H54 (cell line): ENCODE data around the gene COA6.

Experiments used
- DNase-seq: peaks from one replicate; pipeline ENCODE4 v3.0.0; 2011; ENCODE audit warnings: low spot score, mixed read lengths; ENCODE audit not compliant: insufficient read length
- FAIRE-seq: peaks from 3 replicates; lab custom pipeline; 2011; peaks lifted over from hg19 to GRCh38; lab: Jason Lieb, UNC
- POLR2A ChIP-seq: IDR thresholded peaks from 2 replicates; pipeline ENCODE4 v1.6.1; 2011; ENCODE audit warnings: low read depth, mild to moderate bottlenecking, low read length

COA6 gene

DNA sequence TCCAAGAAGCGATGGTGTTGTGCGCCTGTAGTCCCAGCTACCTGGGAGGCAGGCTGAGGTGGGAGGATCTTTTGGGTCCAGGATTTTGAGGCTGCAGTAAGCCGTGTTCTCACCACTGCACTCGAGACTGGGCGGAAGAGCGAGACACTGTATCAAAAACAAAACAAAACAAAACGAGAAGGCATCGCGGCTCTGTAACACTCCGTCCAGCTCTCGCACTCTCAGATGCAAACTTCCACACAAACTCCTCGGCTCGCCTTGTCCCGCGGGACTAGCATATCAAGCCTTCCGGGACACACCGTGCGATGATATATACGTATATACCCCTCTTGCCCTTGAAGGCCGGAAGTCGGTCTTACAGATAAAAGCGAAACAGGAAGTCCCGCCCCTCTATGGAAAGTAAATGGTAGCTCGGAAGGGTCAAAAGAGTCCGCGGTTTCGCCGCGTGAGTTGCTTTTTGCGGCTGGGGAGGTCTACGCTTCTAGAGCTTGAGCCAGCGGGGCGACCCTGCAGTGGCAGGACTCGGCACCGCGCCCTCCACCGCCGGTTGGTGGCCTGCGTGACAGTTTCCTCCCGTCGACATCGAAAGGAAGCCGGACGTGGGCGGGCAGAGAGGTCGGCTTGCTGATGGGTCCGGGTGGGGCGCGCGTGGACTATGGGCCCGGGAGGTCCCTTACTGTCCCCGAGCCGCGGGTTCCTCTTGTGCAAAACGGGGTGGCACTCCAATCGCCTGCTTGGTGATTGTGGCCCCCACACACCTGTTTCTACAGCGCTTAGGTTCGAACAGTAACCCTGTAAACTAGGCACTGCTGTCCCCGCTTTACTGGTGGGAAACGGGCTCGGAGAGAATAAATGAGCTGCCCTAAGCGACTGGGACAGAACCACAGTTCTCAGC lies at the start of gene COA6:
TSS of gene COA6 (plus strand) at position 393 of the 895 bp plus-strand sequence. CDS start at position 404, 11 bp downstream.
- peak; percentile 76 for DNase-seq
- peak; percentile 62 for FAIRE-seq
- peak; percentile 87 for TF ChIP-seq POLR2A

GRCh38 chr1:234324821-234325220 lies 48.4 kb upstream of the COA6 start:
- FAIRE-seq (no peak), DNase-seq (no peak)
- no peak for TF ChIP-seq POLR2A

DNA sequence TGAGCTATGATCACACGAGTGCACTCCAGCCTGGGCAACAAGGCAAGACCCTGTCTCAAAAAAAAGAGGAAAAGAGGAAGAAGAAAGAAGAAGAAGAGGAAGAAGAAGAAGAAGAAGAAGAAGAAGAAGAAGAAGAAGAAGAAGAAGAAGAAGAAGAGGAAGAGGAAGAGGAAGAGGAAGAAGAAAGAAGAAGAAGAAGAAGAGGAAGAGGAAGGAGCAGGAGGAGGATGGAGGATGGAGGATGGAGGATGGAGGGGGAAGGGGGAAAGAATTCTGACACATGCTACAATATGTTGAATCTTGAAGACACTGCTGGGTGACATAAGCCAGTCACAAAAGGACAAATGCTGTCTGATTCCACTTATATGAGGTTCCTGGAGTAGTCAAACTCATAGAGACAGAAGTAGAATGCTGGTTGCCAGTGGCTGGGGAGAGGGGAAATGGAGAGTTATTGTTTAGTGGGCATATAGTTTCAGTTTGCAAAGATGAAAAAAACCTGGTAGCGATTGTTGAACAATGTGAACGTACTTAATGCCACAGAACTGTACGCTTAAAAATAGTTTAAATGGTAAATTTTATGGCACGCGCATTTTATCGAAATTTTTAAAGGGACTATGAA lies 47.3 kb upstream of the COA6 start:
- TF ChIP-seq POLR2A, result no peak
- DNase-seq (no peak), FAIRE-seq (no peak)

DNA sequence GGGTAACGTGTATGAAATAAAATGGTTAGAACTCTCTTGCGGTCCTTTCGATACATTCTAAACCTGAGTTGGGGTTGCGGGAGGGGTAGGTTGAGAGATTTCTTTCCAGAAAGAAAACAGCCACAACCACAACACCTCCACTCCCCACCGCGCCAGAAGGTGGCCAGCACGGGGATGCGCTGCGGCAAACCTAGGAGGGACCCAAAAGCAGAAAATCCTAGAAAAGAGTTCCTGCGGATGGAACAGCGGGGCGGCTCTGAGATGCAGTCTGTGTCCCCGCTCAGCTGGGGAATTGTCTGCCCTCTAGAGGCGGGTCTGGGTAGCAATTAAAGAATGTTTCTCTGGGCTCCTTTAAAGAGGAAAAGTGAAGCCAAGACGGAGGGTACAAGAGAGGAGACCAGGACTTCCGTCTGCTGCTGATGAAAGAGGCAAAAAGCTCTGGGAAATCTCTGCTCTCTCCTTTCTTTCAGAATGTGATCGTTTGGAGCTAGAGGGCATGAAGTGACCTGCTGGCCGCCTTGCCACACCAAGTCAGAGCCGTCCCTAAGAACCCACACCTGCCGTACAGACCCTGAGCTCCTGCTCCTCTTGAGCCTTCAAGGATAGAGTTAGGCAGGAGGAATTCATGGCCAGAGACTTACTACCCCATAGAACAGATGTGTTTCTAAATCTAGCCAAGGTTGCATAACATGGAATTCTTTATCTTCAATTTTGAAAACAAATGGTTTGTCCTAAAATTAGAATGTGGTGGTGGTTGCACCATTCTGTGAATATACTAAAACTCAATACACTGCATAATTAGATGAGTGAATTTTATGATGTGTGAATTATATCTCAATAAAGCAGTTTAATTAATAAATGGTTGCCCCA lies 46.5 kb upstream of the COA6 start:
- FAIRE-seq (no peak), DNase-seq (peak; percentile 61)
- no peak for TF ChIP-seq POLR2A

GRCh38 chr1:234327577-234328164 lies 45.6 kb upstream of the COA6 start:
- TF ChIP-seq POLR2A, result no peak
- DNase-seq (no peak), FAIRE-seq (no peak)

DNA sequence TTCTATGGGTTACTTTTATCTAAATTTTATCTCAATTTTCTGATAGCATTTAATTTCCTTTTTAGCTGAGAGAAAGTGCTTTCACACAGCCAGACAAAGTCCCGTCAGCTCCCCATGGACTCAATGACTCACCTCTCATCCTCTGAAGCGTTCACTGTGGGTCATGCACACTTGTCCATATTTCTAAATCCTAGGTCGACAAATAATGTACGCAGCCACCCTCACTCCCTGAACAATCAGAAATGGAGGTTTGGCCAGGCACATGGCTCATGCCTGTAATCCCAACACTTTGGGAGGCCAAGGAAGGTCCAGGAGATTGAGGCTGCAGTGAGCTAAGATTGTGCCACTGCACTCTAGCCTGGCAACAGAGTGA lies 42.4 kb upstream of the COA6 start:
- TF ChIP-seq POLR2A, result no peak
- DNase-seq (no peak), FAIRE-seq (no peak)

GRCh38 chr1:234331507-234331906 lies 41.7 kb upstream of the COA6 start:
- FAIRE-seq (no peak), DNase-seq (no peak)
- no peak for TF ChIP-seq POLR2A

- DNase-seq, result no peak
- FAIRE-seq, result no peak
- TF ChIP-seq POLR2A, result no peak
These were observed 36.9 kb upstream of the COA6 start for GRCh38 chr1:234336359-234336758.

DNA sequence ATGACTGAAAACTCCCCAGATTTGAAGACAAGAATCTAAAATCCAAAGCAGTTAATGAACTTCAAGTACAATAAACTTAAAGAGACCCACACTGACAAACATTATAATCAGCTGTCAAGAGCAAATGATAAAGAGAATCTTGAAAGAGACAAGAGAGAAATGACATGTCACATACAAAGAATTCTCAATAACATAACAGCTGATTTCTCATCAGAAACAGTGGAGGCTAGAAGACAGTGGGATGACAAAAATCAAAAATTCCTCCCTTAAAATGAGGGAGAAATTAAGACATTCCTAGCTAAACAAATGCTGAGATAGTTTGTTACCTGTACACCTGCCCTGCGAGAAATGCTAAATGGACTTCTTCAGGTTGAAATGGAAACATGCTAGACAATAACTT lies 36.0 kb upstream of the COA6 start:
- no peak for FAIRE-seq
- DNase-seq, result no peak
- TF ChIP-seq POLR2A, result no peak

DNA sequence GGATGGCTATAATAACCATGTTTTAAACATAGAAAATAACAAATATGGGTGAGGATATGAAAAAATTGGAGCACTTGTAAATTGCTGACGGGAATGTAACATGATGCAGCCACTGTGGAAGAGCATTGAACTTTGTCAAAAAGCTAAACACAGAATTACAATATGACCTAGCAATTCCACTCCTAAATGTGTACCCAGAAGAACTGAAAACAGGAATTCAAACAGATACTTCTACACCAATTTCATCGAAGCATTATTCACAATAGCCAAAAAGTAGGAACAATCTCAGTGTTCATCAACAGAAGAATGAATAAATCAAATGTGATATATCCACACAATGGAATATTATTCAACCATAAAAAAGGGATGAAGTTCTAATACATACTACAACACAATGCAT lies 32.7 kb upstream of the COA6 start:
- TF ChIP-seq POLR2A, result no peak
- FAIRE-seq, result no peak
- no peak for DNase-seq

DNA sequence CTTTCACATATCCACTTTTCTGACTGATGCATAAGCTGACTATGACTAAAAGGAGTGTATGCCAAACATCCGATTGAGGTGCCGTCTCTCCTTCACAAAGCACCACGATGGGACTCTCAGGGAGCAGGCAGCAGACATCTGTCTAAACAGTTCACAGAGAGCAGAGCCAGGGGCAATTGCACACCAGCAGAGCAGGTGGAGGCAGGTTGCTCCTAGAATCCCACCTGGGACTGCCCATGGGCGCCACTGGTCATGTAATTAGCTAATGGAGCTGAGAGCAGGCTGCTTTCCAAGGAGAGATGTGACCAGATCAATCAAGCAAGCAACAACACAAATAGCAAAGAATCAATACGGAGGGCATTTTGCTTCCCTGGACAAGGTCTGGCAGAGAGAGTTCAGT lies 30.5 kb upstream of the COA6 start:
- TF ChIP-seq POLR2A, result no peak
- FAIRE-seq, result no peak
- DNase-seq, result no peak

GRCh38 chr1:234345237-234345636 lies 28.0 kb upstream of the COA6 start:
- no peak for DNase-seq
- no peak for TF ChIP-seq POLR2A
- no peak for FAIRE-seq

GRCh38 chr1:234348964-234349363 lies 24.3 kb upstream of the COA6 start:
- DNase-seq (no peak), FAIRE-seq (no peak)
- no peak for TF ChIP-seq POLR2A
